ENCODE results near the gene NACC1.

- TF ChIP-seq FOXK2 (IDR thresholded peaks at IDR 0.05) = no peak
- TF ChIP-seq PKNOX1 (IDR thresholded peaks at IDR 0.05) = no peak
- no peak for TF ChIP-seq ELF4 (IDR thresholded peaks at IDR 0.05)
- TF ChIP-seq SP1 (IDR thresholded peaks at IDR 0.05) = no peak
- no peak for TF ChIP-seq BHLHE40 (IDR thresholded peaks at IDR 0.05; ENCODE audit: borderline replicate concordance)
- no peak for TF ChIP-seq HDGF (IDR thresholded peaks at IDR 0.05; ENCODE audit: borderline replicate concordance)
- TF ChIP-seq LEF1 (IDR thresholded peaks at IDR 0.05; ENCODE audit: borderline replicate concordance) = no peak
- TF ChIP-seq CTBP1 (IDR thresholded peaks at IDR 0.05; ENCODE audit: borderline replicate concordance) = no peak
- no peak for TF ChIP-seq TARDBP (IDR thresholded peaks at IDR 0.05)
- TF ChIP-seq SUZ12 (IDR thresholded peaks at IDR 0.05) = no peak
- TF ChIP-seq FOXA1 (IDR thresholded peaks at IDR 0.05) = no peak
These were observed 27.4 kb upstream of the NACC1 start for GRCh38 chr19:13090511-13091231.

Measured in HEK293T (cell line).